Vagina (tissue), 2 donors: ENCODE data around the gene OGDH. TPM values are rescaled to one million over a fixed set of nuclear protein-coding genes. Genes with fewer than 3 reads are reported as not detected.

ENCODE experiments used
- DNase-seq, 2 donors: peaks; one replicate each; pipeline ENCODE4 v3.0.0-alpha.2; 2017; ENCODE audit errors: extremely low spot score in 2 of 2
- H3K27ac ChIP-seq: fragments of 200-600 bp; sonication (generic); one replicate; pipeline ENCODE4 v1.5.1; 2019
- H3K27me3 ChIP-seq: fragments of 200-600 bp; sonication (generic); one replicate; pipeline ENCODE4 v1.5.1; 2019
- H3K36me3 ChIP-seq, 2 donors: fragments of 200-600 bp; sonication (generic); one replicate each; pipeline ENCODE4 v1.5.1; 2017 to 2019
- H3K4me1 ChIP-seq: fragments of 200-600 bp; sonication (generic); one replicate; pipeline ENCODE4 v1.5.1; 2019
- H3K4me3 ChIP-seq, 2 donors: fragments of 200-600 bp; sonication (generic); 1 replicate in 1 of 2; 2 replicates in 1 of 2; pipeline ENCODE4 v1.5.1; 2016 to 2019
- H3K9me3 ChIP-seq: fragments of 200-600 bp; sonication (generic); one replicate; pipeline ENCODE4 v1.5.1; 2019
- POLR2A ChIP-seq, 2 donors: fragments of 450-650 bp; IDR thresholded peaks; one replicate each; pipeline ENCODE4 v1.6.1; 2017; ENCODE audit warnings: antibody characterized with exemption in 2 of 2, mild to moderate bottlenecking in 2 of 2, moderate library complexity in 2 of 2
- POLR2AphosphoS5 ChIP-seq, 2 donors: sonication (generic); formaldehyde crosslinking; IDR thresholded peaks; one replicate each; pipeline ENCODE4 v1.9.0; 2017; ENCODE audit warnings: antibody characterized with exemption in 2 of 2, mild to moderate bottlenecking in 2 of 2, low read depth in 1 of 2; ENCODE audit not compliant: insufficient read depth in 1 of 2
- intact Hi-C: fragments of 100-400 bp; cut with DNase I; formaldehyde crosslinking; loops from one replicate; pipeline ENCODE4 v1.15.1; 2023
- total RNA-seq: library from RNA; depleted of rRNA; stranded (reverse); fragments of >200 nt; gene quantifications from one replicate; pipeline ENCODE4 v1.2.3, GENCODE V29; 2016
- TF ChIP-seq, protein P1 (sequence below), 3 experiments: fragments of 450-650 bp in 2 of 3; fragments of 200-600 bp in 1 of 3; sonication (generic) in 1 of 3; IDR thresholded peaks; one replicate each; pipeline ENCODE4 v1.5.1; 2017 to 2019; ENCODE audit warnings: antibody characterized with exemption in 3 of 3, mild to moderate bottlenecking in 2 of 3, moderate library complexity in 2 of 3

Gene OGDH
- total RNA-seq, 1 donor from 2014 or later = 80.0 TPM

DNA sequence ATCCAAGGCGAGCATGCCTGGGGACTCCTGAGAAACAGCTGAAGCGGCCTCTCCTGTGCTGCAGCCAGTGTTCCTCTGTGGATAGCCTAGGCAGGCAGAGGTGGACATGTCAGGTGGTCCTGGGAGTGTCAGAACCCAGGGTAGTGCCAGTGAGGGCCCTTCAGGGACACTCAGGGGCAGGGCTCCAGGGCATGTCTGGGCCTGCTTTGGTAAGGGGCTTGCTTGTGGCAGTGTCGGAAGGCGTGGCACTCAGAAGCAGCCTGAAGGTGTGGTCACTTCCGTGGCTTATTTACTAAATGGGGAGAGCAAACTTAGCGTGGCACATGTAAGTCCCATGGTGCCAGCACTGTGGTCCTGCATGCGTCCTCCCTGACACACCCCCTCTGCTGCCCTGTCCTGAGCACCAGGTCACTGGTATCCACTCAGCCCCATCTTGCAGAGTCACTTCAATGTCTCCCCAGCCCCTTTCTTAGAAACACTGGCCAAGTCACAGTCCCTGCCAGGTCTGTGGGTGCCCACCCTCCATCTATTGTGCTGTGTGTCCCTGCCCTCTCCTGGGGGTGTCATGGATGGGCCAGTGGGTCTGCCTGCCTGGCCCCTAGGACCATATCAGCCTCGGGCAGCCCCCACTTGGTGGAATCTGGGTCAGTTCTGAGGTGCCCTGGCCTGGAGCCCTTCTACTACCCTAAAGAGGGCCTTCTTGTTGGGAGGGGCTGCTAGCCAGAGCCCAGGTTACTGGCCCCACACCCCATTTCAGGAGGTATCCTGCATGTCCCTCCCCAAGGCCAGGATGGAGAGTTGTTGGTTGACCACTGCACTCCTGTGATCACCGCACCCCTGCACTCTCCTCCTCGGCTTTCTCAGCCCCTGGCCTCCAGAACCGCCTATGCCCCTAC, 148.6 kb downstream of the OGDH start:
- no peaks in the 10 kb centered on the region for H3K9me3 ChIP-seq
- TF ChIP-seq, protein P1, sequence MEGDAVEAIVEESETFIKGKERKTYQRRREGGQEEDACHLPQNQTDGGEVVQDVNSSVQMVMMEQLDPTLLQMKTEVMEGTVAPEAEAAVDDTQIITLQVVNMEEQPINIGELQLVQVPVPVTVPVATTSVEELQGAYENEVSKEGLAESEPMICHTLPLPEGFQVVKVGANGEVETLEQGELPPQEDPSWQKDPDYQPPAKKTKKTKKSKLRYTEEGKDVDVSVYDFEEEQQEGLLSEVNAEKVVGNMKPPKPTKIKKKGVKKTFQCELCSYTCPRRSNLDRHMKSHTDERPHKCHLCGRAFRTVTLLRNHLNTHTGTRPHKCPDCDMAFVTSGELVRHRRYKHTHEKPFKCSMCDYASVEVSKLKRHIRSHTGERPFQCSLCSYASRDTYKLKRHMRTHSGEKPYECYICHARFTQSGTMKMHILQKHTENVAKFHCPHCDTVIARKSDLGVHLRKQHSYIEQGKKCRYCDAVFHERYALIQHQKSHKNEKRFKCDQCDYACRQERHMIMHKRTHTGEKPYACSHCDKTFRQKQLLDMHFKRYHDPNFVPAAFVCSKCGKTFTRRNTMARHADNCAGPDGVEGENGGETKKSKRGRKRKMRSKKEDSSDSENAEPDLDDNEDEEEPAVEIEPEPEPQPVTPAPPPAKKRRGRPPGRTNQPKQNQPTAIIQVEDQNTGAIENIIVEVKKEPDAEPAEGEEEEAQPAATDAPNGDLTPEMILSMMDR (IDR thresholded peaks at IDR 0.05) = no peak
- TF ChIP-seq POLR2AphosphoS5 (IDR thresholded peaks at IDR 0.05; ENCODE audit: insufficient read depth in 1 of 2, low read depth in 1 of 2) = no peak
- TF ChIP-seq POLR2A (IDR thresholded peaks at IDR 0.05) = no peak
- H3K27me3 ChIP-seq = no peaks in the 10 kb centered on the region
- H3K4me1 ChIP-seq = peaks cover 64% of the 10 kb centered on the region
- H3K36me3 ChIP-seq = peaks cover 0 to 34% of the 10 kb centered on the region in 2 donors
- peak overlapping the region; percentile 23 for H3K27ac ChIP-seq
- no peak for DNase-seq
- intact Hi-C loops = no loop called here
- no peak overlapping the region for H3K4me3 ChIP-seq

DNA sequence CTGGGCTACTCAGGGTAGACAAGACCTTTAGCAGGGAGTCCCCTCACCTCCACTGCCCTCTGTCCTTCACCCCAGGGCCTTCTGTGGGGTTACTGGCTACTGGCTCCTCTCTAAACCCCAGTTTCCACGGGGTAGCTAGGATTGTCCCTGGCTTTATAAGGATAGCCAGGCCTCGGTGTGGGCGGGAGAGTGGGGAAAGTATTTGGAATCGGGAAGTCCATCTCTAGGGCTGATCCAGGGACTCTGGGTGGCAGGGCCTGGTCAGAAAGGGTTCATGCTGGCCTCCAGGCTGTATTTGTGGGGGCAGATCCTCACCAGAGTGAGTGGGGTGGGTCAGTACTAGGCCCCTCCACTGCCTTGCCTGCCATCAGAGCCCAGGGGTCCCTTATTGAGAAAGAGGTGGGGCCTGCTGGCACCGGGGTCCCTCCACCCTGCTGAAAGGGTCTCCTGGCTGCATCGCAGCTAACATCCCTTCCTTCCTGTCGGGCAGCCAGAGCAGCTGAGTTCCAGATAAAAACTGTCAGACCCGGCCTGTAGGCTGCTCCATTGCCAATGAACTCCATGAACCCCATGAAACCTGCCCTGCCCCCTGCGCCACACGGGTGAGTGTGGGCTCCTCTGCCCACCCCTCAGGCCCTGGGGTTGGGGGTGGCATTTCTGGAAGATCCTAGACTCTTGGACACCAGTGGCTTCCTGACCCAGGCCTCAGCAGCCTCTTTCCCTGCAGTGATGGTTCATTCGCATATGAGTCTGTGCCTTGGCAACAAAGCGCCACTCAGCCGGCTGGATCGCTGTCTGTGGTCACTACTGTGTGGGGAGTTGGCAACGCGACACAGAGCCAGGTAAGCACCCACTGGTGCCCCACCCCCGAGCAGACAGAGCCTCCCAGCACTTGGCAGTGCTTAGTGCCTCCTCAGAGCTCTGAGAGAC, 149.5 kb downstream of the OGDH start:
- Histone ChIP-seq H3K9me3 (no peaks in the 10 kb centered on the region), H3K4me3 (no peak overlapping the region), H3K4me1 (peaks cover 54% of the 10 kb centered on the region), H3K27ac (peak overlapping the region; percentile 23), H3K36me3 (peaks cover 0 to 42% of the 10 kb centered on the region in 2 donors), H3K27me3 (no peaks in the 10 kb centered on the region)
- intact Hi-C loops = no loop called here
- no peak for DNase-seq
- no peak for TF ChIP-seq POLR2AphosphoS5 (IDR thresholded peaks at IDR 0.05; ENCODE audit: insufficient read depth in 1 of 2, low read depth in 1 of 2)
- TF ChIP-seq, protein P1 (IDR thresholded peaks at IDR 0.05) = no peak
- TF ChIP-seq POLR2A (IDR thresholded peaks at IDR 0.05) = no peak

DNA sequence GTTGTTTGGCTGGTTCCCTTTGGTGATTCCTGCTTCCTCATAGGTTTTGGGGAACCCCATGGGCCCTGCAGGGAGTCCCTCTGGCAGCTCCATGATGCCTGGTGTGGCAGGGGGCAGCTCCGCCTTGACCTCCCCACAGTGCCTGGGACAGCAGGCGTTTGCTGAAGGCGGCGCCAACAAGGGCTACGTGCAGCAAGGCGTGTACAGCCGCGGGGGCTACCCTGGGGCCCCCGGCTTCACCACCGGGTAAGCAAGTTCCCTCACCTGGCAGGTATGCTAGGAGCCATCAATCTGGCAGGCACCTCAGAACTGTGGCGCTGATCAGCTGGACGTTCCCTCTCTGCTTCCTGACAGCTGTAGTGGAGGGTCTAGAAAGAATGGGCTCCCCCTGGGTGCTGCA, 150.5 kb downstream of the OGDH start:
- peaks cover 0 to 51% of the 10 kb centered on the region in 2 donors for H3K36me3 ChIP-seq
- H3K4me1 ChIP-seq = peaks cover 53% of the 10 kb centered on the region
- H3K27me3 ChIP-seq = no peaks in the 10 kb centered on the region
- no peak for TF ChIP-seq POLR2A (IDR thresholded peaks at IDR 0.05)
- no peak for TF ChIP-seq POLR2AphosphoS5 (IDR thresholded peaks at IDR 0.05; ENCODE audit: insufficient read depth in 1 of 2, low read depth in 1 of 2)
- TF ChIP-seq, protein P1 (IDR thresholded peaks at IDR 0.05) = no peak
- intact Hi-C loops = no loop called here
- no peaks in the 10 kb centered on the region for H3K9me3 ChIP-seq
- no peak overlapping the region for H3K4me3 ChIP-seq
- DNase-seq = no peak
- H3K27ac ChIP-seq = no peak overlapping the region

DNA sequence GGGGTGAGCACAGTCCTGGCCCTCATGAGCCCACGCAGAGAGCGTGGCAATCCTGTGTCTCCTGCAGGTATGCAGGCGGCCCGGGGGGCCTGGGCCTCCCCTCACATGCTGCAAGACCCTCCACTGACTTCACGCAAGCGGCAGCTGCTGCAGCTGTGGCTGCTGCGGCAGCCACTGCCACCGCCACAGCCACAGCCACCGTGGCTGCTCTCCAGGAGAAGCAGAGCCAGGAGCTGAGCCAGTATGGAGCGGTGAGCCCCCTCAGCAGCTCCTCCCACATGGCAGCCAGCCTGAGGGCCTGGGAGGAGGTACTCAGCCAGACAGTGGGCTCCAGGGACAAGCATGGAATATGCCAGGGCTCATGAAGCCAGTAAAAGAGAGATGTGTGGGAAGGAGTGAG, 150.9 kb downstream of the OGDH start:
- no peak for DNase-seq
- H3K4me1 ChIP-seq = peaks cover 52% of the 10 kb centered on the region
- no peak overlapping the region for H3K27ac ChIP-seq

More for the DNA sequence above, 150.9 kb downstream of the OGDH start:
- no peaks in the 10 kb centered on the region for H3K27me3 ChIP-seq
- intact Hi-C loops = no loop called here
- TF ChIP-seq, protein P1 (IDR thresholded peaks at IDR 0.05) = no peak
- TF ChIP-seq POLR2A (IDR thresholded peaks at IDR 0.05) = no peak
- TF ChIP-seq POLR2AphosphoS5 (IDR thresholded peaks at IDR 0.05; ENCODE audit: insufficient read depth in 1 of 2, low read depth in 1 of 2) = no peak
- no peak overlapping the region for H3K4me3 ChIP-seq
- no peaks in the 10 kb centered on the region for H3K9me3 ChIP-seq
- H3K36me3 ChIP-seq = peaks cover 0 to 55% of the 10 kb centered on the region in 2 donors
